Kidney epithelial cell (primary cell): ENCODE measurements around the gene SLC22A14. TPM values are rescaled to one million over a fixed set of nuclear protein-coding genes. Genes with fewer than 3 reads are reported as not detected.

Experiments
- DNase-seq: peaks from one replicate; pipeline ENCODE4 v3.0.0-alpha.2; 2010; ENCODE audit warnings: low read depth
- H3K27me3 ChIP-seq: 2 replicates; pipeline ENCODE4 v1.6.0; 2011; ENCODE audit warnings: low read length; ENCODE audit not compliant: control insufficient read depth, insufficient read depth
- H3K36me3 ChIP-seq: 2 replicates; pipeline ENCODE4 v1.5.1; 2011; ENCODE audit warnings: low read length; ENCODE audit not compliant: control insufficient read depth, insufficient read depth
- H3K4me3 ChIP-seq: 2 replicates; pipeline ENCODE4 v1.5.1; 2011; ENCODE audit warnings: low read depth, mild to moderate bottlenecking, control low read depth, low read length
- CTCF ChIP-seq: IDR thresholded peaks from 2 replicates; pipeline ENCODE4 v1.5.1; 2011; ENCODE audit warnings: mild to moderate bottlenecking, moderate library complexity, low read length, control low read depth, inconsistent platforms; ENCODE audit not compliant: insufficient read depth, poor library complexity, severe bottlenecking
- total RNA-seq: library from RNA; depleted of rRNA; stranded (reverse); fragments of >200 nt; gene quantifications from 2 replicates; pipeline ENCODE4 v1.2.3, GENCODE V29; 2015

The SLC22A14 gene
- total RNA-seq, 1 donor from 2014 or later, result 0.58 TPM

GRCh38 chr3:38307599-38307998, 25.5 kb downstream of the SLC22A14 start:
- no peak for TF ChIP-seq CTCF
- H3K4me3 ChIP-seq, result no peak overlapping the region
- no peak for DNase-seq
- H3K36me3 ChIP-seq, result no peaks in the 10 kb centered on the region
- no peaks in the 10 kb centered on the region for H3K27me3 ChIP-seq

- TF ChIP-seq CTCF, result no peak
Observed at GRCh38 chr3:38308456-38308855, 26.4 kb downstream of the SLC22A14 start.

GRCh38 chr3:38311476-38311875, 29.4 kb downstream of the SLC22A14 start:
- Histone ChIP-seq H3K4me3 (no peak overlapping the region), H3K27me3 (peaks cover 3% of the 10 kb centered on the region), H3K36me3 (no peaks in the 10 kb centered on the region)
- no peak for TF ChIP-seq CTCF
- DNase-seq, result no peak

More at GRCh38 chr3:38308456-38308855, 26.4 kb downstream of the SLC22A14 start:
- H3K36me3 ChIP-seq, result no peaks in the 10 kb centered on the region
- no peak for DNase-seq
- H3K27me3 ChIP-seq, result no peaks in the 10 kb centered on the region
- no peak overlapping the region for H3K4me3 ChIP-seq

- peaks cover 3% of the 10 kb centered on the region for H3K27me3 ChIP-seq
- no peak overlapping the region for H3K4me3 ChIP-seq
- no peaks in the 10 kb centered on the region for H3K36me3 ChIP-seq
- TF ChIP-seq CTCF, result no peak
- no peak for DNase-seq
Observed at GRCh38 chr3:38311941-38312340, 29.8 kb downstream of the SLC22A14 start.

GRCh38 chr3:38312356-38312755, 30.3 kb downstream of the SLC22A14 start:
- no peak for TF ChIP-seq CTCF
- Histone ChIP-seq H3K27me3 (peaks cover 3% of the 10 kb centered on the region), H3K4me3 (no peak overlapping the region), H3K36me3 (no peaks in the 10 kb centered on the region)
- DNase-seq, result no peak

GRCh38 chr3:38313263-38313662, 31.2 kb downstream of the SLC22A14 start:
- no peak for TF ChIP-seq CTCF
- Histone ChIP-seq H3K4me3 (no peak overlapping the region), H3K27me3 (peaks cover 3% of the 10 kb centered on the region), H3K36me3 (no peaks in the 10 kb centered on the region)
- no peak for DNase-seq
